SK-N-MC (cell line): Measurements from ENCODE around the gene NRXN3.

Experiments
- DNase-seq: peaks from one replicate; pipeline ENCODE4 v3.0.0-alpha.2; 2011; ENCODE audit warnings: low read depth, low spot score
- H3K27ac ChIP-seq: fragments of 200-600 bp; sonication (generic); 2 replicates; pipeline ENCODE4 v1.5.1; 2016; ENCODE audit warnings: mixed run types
- H3K36me3 ChIP-seq: fragments of 200-600 bp; sonication (generic); 2 replicates; pipeline ENCODE4 v1.6.1; 2017; ENCODE audit warnings: antibody characterized with exemption, low read length, mixed read lengths; ENCODE audit not compliant: insufficient read depth
- H3K4me3 ChIP-seq: fragments of 200-600 bp; sonication (generic); 2 replicates; pipeline ENCODE4 v1.5.1; 2016
- H3K9ac ChIP-seq: fragments of 200-600 bp; sonication (generic); 2 replicates; pipeline ENCODE4 v1.8.0; 2017; ENCODE audit warnings: mixed run types, mixed read lengths; ENCODE audit not compliant: insufficient read length
- H3K9me3 ChIP-seq: fragments of 200-600 bp; sonication (generic); 2 replicates; pipeline ENCODE4 v1.6.1; 2017; ENCODE audit warnings: low read depth, mild to moderate bottlenecking, antibody characterized with exemption, low read length, moderate library complexity, mixed read lengths
- EZH2 ChIP-seq: fragments of 200-600 bp; sonication (generic); IDR thresholded peaks from one replicate; pipeline ENCODE4 v1.6.1; 2017; ENCODE audit warnings: antibody characterized with exemption
- FOXP2 ChIP-seq: optimal IDR thresholded peaks from 2 replicates; pipeline ENCODE3; 2011; ENCODE audit warnings: mild to moderate bottlenecking, moderate library complexity; ENCODE audit not compliant: insufficient read depth; ENCODE audit errors: extremely low read length, control extremely low read depth
- POLR2AphosphoS5 ChIP-seq: IDR thresholded peaks from 2 replicates; pipeline ENCODE4 v1.6.1; 2012; ENCODE audit warnings: mild to moderate bottlenecking, low read depth, low read length, borderline replicate concordance

The NRXN3 gene

GRCh38 chr14:78327426-78328221 is 157.5 kb downstream of the NRXN3 start:
- Histone ChIP-seq H3K9ac (no peak overlapping the region), H3K4me3 (no peak overlapping the region), H3K9me3 (no peaks in the 10 kb centered on the region), H3K27ac (no peak overlapping the region), H3K36me3 (no peaks in the 10 kb centered on the region)
- no peak for DNase-seq
- TF ChIP-seq POLR2AphosphoS5 = no peak
- TF ChIP-seq EZH2 = no peak
- no peak for TF ChIP-seq FOXP2

GRCh38 chr14:78329371-78329770 is 159.2 kb downstream of the NRXN3 start:
- Histone ChIP-seq H3K4me3 (no peak overlapping the region), H3K27ac (no peak overlapping the region), H3K9ac (no peak overlapping the region), H3K36me3 (no peaks in the 10 kb centered on the region), H3K9me3 (no peaks in the 10 kb centered on the region)
- DNase-seq = no peak
- TF ChIP-seq POLR2AphosphoS5 = no peak
- TF ChIP-seq EZH2 = no peak
- no peak for TF ChIP-seq FOXP2

- Histone ChIP-seq H3K4me3 (no peak overlapping the region), H3K9ac (no peak overlapping the region), H3K27ac (no peak overlapping the region), H3K9me3 (no peaks in the 10 kb centered on the region), H3K36me3 (no peaks in the 10 kb centered on the region)
- TF ChIP-seq FOXP2 (no peak), EZH2 (no peak), POLR2AphosphoS5 (no peak)
- DNase-seq = no peak
Measured at GRCh38 chr14:78335531-78335930, 165.4 kb downstream of the NRXN3 start.

- no peak overlapping the region for H3K27ac ChIP-seq
- no peak for DNase-seq
- no peaks in the 10 kb centered on the region for H3K9me3 ChIP-seq
- H3K9ac ChIP-seq = no peak overlapping the region
- H3K4me3 ChIP-seq = no peak overlapping the region
- TF ChIP-seq POLR2AphosphoS5 = no peak
- TF ChIP-seq EZH2 = no peak
- H3K36me3 ChIP-seq = no peaks in the 10 kb centered on the region
Measured at GRCh38 chr14:78340250-78340649, 170.1 kb downstream of the NRXN3 start.

GRCh38 chr14:78341827-78342389 is 171.7 kb downstream of the NRXN3 start:
- H3K36me3 ChIP-seq = no peaks in the 10 kb centered on the region
- no peaks in the 10 kb centered on the region for H3K9me3 ChIP-seq
- H3K9ac ChIP-seq = no peak overlapping the region
- no peak for TF ChIP-seq POLR2AphosphoS5
- TF ChIP-seq FOXP2 = no peak
- no peak for TF ChIP-seq EZH2
- H3K27ac ChIP-seq = no peak overlapping the region
- H3K4me3 ChIP-seq = no peak overlapping the region
- no peak for DNase-seq

- TF ChIP-seq FOXP2 = no peak
- TF ChIP-seq POLR2AphosphoS5 = no peak
- TF ChIP-seq EZH2 = no peak
- DNase-seq = no peak
- Histone ChIP-seq H3K27ac (no peak overlapping the region), H3K36me3 (no peaks in the 10 kb centered on the region), H3K9me3 (no peaks in the 10 kb centered on the region), H3K4me3 (no peak overlapping the region), H3K9ac (no peak overlapping the region)
Measured at GRCh38 chr14:78342879-78343278, 172.7 kb downstream of the NRXN3 start.

GRCh38 chr14:78344290-78344689 is 174.1 kb downstream of the NRXN3 start:
- TF ChIP-seq POLR2AphosphoS5 (no peak), FOXP2 (no peak), EZH2 (no peak)
- no peak overlapping the region for H3K9ac ChIP-seq
- H3K9me3 ChIP-seq = no peaks in the 10 kb centered on the region
- no peaks in the 10 kb centered on the region for H3K36me3 ChIP-seq
- H3K27ac ChIP-seq = no peak overlapping the region
- no peak overlapping the region for H3K4me3 ChIP-seq
- DNase-seq = no peak

- no peak overlapping the region for H3K27ac ChIP-seq
- H3K9ac ChIP-seq = no peak overlapping the region
- H3K9me3 ChIP-seq = no peaks in the 10 kb centered on the region
- DNase-seq = no peak
- H3K4me3 ChIP-seq = no peak overlapping the region
- H3K36me3 ChIP-seq = no peaks in the 10 kb centered on the region
- TF ChIP-seq POLR2AphosphoS5 = no peak
- no peak for TF ChIP-seq FOXP2
- no peak for TF ChIP-seq EZH2
Measured at GRCh38 chr14:78345131-78345744, 175.1 kb downstream of the NRXN3 start.
